ENCODE results near the gene ACE2.

- TF ChIP-seq YY1 (IDR thresholded peaks at IDR 0.05; ENCODE audit: insufficient read depth, insufficient read length) (no peak), SUZ12 (IDR thresholded peaks at IDR 0.05; ENCODE audit: extremely low read depth, insufficient read depth, insufficient read length) (no peak)
These were observed 88.3 kb downstream of the ACE2 start for GRCh38 chrX:15512401-15512965.

Measured in NT2/D1 (cell line).